ENCODE data around the gene PHF20. TPM values are rescaled to one million over a fixed set of nuclear protein-coding genes. Genes with fewer than 3 reads are reported as not detected.
"Not testable (repeated sequence)": the region's sequence is repeated elsewhere in the genome, so short reads cannot be mapped to it uniquely, and the experiment has no call there.

PHF20 gene
- total RNA-seq, 4 donors from 2014 or later, result 30.5 to 53.3 (median 33.4) TPM

DNA sequence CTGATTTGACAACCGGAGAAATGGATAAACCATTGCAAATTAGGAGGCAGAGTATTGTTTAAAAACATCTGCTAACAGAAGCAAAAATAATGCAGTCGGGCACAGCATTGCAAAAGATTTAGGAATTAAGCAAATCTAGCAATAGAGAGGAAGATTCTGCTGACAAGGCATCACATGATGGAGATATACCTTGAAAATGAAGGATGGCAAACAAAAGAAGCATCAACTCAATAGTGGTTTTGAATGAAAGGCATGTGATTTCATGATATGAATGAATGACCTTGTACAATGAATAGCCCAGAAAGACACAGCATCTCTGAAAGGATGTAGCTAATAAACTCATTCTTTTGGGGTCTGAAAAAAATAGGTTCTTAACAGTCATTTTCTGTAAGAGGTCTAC is 21.2 kb upstream of the PHF20 start:
- WGBS, 2 donors, result 88 to 90% methylated on average over 2 of the region's 2 CpGs
- no peak for TF ChIP-seq POLR2A (IDR thresholded peaks at IDR 0.05)
- TF ChIP-seq, protein P1, sequence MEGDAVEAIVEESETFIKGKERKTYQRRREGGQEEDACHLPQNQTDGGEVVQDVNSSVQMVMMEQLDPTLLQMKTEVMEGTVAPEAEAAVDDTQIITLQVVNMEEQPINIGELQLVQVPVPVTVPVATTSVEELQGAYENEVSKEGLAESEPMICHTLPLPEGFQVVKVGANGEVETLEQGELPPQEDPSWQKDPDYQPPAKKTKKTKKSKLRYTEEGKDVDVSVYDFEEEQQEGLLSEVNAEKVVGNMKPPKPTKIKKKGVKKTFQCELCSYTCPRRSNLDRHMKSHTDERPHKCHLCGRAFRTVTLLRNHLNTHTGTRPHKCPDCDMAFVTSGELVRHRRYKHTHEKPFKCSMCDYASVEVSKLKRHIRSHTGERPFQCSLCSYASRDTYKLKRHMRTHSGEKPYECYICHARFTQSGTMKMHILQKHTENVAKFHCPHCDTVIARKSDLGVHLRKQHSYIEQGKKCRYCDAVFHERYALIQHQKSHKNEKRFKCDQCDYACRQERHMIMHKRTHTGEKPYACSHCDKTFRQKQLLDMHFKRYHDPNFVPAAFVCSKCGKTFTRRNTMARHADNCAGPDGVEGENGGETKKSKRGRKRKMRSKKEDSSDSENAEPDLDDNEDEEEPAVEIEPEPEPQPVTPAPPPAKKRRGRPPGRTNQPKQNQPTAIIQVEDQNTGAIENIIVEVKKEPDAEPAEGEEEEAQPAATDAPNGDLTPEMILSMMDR (IDR thresholded peaks at IDR 0.05), result no peak
- H3K4me3 ChIP-seq (ENCODE audit: low read depth, poor library complexity, severe bottlenecking), result no peak overlapping the region
- intact Hi-C loops (cut with DNase I; ENCODE audit: low total_unique reads), result no loop called here
- no peak for DNase-seq (ENCODE audit: low spot score in 2 of 2)

DNA sequence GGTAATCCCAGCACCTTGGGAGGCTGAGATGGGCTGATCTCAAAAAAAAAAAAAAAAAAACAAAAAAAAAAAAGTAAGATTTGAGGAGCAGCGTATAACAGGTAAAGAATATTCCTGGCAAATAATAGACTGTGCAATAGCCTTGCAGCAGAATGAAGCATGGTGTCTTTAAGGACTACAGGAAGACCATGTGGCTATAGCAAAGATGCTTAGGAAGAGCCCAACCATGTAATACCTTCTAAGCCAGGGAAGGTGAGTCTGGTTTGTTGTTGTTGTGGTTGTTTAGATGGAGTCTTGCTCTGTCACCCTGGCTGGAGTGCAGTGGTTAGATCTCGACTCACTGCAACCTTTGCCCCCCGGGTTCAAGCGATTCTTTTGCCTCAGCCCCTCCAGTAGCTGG is 15.4 kb upstream of the PHF20 start:
- no peak overlapping the region for H3K4me3 ChIP-seq (ENCODE audit: low read depth, poor library complexity, severe bottlenecking)
- intact Hi-C loops (cut with DNase I; ENCODE audit: low total_unique reads), result no loop called here
- no peak for DNase-seq (ENCODE audit: low spot score in 2 of 2)
- whole genome bisulfite sequencing, 2 donors, result 95 to 96% methylated on average over 4 of the region's 4 CpGs
- TF ChIP-seq POLR2A (IDR thresholded peaks at IDR 0.05), result no peak
- TF ChIP-seq, protein P1 (IDR thresholded peaks at IDR 0.05), result no peak

- WGBS, 2 donors, result 69 to 74% methylated on average over 4 of the region's 4 CpGs
- intact Hi-C loops (cut with DNase I; ENCODE audit: low total_unique reads), result no loop called here
- H3K4me3 ChIP-seq (ENCODE audit: low read depth, poor library complexity, severe bottlenecking), result no peak overlapping the region
- TF ChIP-seq, protein P1 (IDR thresholded peaks at IDR 0.05), result no peak
- no peak for TF ChIP-seq POLR2A (IDR thresholded peaks at IDR 0.05)
- DNase-seq (ENCODE audit: low spot score in 2 of 2), result no peak
Measured at GRCh38 chr20:35757098-35757705, 14.6 kb upstream of the PHF20 start.

- intact Hi-C loops (cut with DNase I; ENCODE audit: low total_unique reads); H3K4me3 ChIP-seq (ENCODE audit: low read depth, poor library complexity, severe bottlenecking); DNase-seq (ENCODE audit: low spot score in 2 of 2): not testable (repeated sequence)
- WGBS, 2 donors, result 83 to 91% methylated on average over 11 of the region's 11 CpGs
Measured at GRCh38 chr20:35761548-35761947, 10.3 kb upstream of the PHF20 start.

DNA sequence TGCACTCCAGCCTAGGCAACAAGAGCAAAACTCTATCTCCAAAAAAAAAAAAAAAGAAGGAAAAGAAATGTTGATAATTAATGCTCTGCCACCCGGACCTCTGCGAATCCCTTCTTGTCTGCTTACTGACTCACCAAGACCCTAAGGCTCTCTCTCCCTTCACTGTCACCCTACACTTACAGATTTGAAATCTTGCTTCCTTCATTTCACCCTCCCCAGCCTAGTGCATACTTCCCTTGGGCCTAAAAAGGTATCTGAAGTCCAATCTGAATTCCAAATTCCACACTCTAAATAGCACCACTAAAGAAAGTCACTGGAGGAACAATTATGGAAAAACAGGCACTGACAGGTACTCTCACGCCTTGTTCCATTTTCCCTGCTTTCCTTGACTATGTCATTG is 9.4 kb upstream of the PHF20 start:
- 52 to 54% methylated on average over 3 of the region's 3 CpGs for WGBS, 2 donors

GRCh38 chr20:35764936-35765335 is 6.9 kb upstream of the PHF20 start:
- H3K4me3 ChIP-seq (ENCODE audit: low read depth, poor library complexity, severe bottlenecking); DNase-seq (ENCODE audit: low spot score in 2 of 2); intact Hi-C loops (cut with DNase I; ENCODE audit: low total_unique reads): not testable (repeated sequence)
- 41 to 60% methylated on average over 2 of the region's 2 CpGs for WGBS, 2 donors

More for the DNA sequence above, 9.4 kb upstream of the PHF20 start:
- no peak for DNase-seq (ENCODE audit: low spot score in 2 of 2)
- intact Hi-C loops (cut with DNase I; ENCODE audit: low total_unique reads), result no loop called here
- no peak overlapping the region for H3K4me3 ChIP-seq (ENCODE audit: low read depth, poor library complexity, severe bottlenecking)
- TF ChIP-seq POLR2A (IDR thresholded peaks at IDR 0.05), result no peak
- TF ChIP-seq, protein P1 (IDR thresholded peaks at IDR 0.05), result no peak

DNA sequence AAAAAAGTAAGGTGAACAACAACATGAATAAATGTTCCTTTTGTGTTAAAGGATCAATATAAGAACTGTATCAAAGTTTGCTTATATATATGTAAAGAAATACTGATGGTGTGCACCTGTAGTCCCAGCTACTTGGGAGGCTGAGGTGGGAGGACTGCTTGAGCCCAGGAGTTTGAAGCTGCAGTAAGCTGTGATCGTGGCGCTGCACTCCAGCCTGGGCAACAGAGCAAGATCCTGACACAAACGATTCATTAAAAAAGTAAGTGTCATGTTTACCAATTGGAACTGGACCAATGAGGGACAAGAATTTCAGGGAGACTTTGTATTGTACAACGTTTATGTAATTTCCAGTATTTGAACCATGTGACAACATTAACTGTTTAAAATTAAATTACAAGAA is 5.0 kb upstream of the PHF20 start:
- 70 to 71% methylated on average over 4 of the region's 4 CpGs for WGBS, 2 donors
- intact Hi-C loops (cut with DNase I; ENCODE audit: low total_unique reads), result no loop called here
- TF ChIP-seq, protein P1 (IDR thresholded peaks at IDR 0.05), result no peak
- no peak for TF ChIP-seq POLR2A (IDR thresholded peaks at IDR 0.05)
- H3K4me3 ChIP-seq (ENCODE audit: low read depth, poor library complexity, severe bottlenecking), result no peak overlapping the region
- DNase-seq (ENCODE audit: low spot score in 2 of 2), result no peak

Measured in lower leg skin (tissue), 4 donors.